Measurements from ENCODE around the gene PRDM4. TPM values are rescaled to one million over a fixed set of nuclear protein-coding genes. Genes with fewer than 3 reads are reported as not detected.
"Not testable (repeated sequence)": the region's sequence is repeated elsewhere in the genome, so short reads cannot be mapped to it uniquely, and the experiment has no call there.

Gene PRDM4
- total RNA-seq, 2 donors from 2014 or later = 20.0 to 24.5 TPM

DNA sequence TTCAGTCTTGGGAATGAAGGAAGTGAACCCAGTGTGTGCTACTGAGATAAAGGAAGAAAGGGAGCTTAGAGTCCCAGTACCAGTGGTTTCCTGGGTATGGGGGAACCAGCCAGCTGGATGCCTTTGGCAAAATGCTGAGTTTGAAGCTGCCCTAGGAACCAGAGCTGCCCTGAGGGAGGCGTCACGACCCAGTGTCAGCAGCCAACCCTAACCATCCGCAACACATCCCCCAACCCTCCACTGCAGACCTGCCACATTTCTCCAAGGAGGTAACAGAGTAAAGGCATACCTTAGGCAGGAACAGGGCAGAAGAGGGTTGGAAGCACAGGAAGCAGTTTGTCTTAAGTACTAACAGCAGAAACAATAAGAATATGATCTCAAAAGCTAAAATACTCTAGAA, 28.6 kb downstream of the PRDM4 start:
- DNase-seq = peak; percentile 64
- WGBS, 2 experiments (ENCODE audit: insufficient coverage in 1 of 2, insufficient read length in 1 of 2) = 89% methylated on average over 3 of the region's 3 CpGs; no CpG with 5 or more reads in 1 of the 2 experiments
- no peaks in the 10 kb centered on the region for H3K27me3 ChIP-seq (ENCODE audit: control insufficient read depth, insufficient read depth, low read length, poor library complexity, severe bottlenecking)
- TF ChIP-seq CTCF (conservative IDR thresholded peaks at IDR 0.05) = no peak
- peaks cover 5% of the 10 kb centered on the region for H3K4me1 Mint-ChIP-seq
- no peak overlapping the region for H3K9ac ChIP-seq (ENCODE audit: extremely low read depth, low read length, poor library complexity, severe bottlenecking)
- no peak overlapping the region for H3K27ac Mint-ChIP-seq
- H3K9me3 Mint-ChIP-seq = peaks cover 1% of the 10 kb centered on the region
- no peak overlapping the region for H3K4me3 Mint-ChIP-seq
- H3K4me1 ChIP-seq (ENCODE audit: control insufficient read depth, insufficient read depth, low read length) = no peaks in the 10 kb centered on the region
- H3K27me3 Mint-ChIP-seq (ENCODE audit: insufficient read depth) = no peaks in the 10 kb centered on the region
- peaks cover 44% of the 10 kb centered on the region for H3K36me3 ChIP-seq (ENCODE audit: control insufficient read depth, insufficient read depth, low read length)
- H3K27ac ChIP-seq (ENCODE audit: low read depth, low read length) = no peak overlapping the region
- H3K4me3 ChIP-seq (ENCODE audit: low read length) = no peak overlapping the region
- H3K36me3 Mint-ChIP-seq (ENCODE audit: low read depth) = peaks cover 31% of the 10 kb centered on the region
- H3K9me3 ChIP-seq (ENCODE audit: control insufficient read depth, low read length) = no peaks in the 10 kb centered on the region

GRCh38 chr12:107731366-107731765, 29.6 kb downstream of the PRDM4 start:
- TF ChIP-seq CTCF (conservative IDR thresholded peaks at IDR 0.05) = no peak
- Mint-ChIP-seq H3K4me3 (no peak overlapping the region), H3K27ac (no peak overlapping the region), H3K27me3 (ENCODE audit: insufficient read depth) (peaks cover 2% of the 10 kb centered on the region), H3K36me3 (ENCODE audit: low read depth) (peaks cover 23% of the 10 kb centered on the region), H3K9me3 (peaks cover 5% of the 10 kb centered on the region), H3K4me1 (peaks cover 5% of the 10 kb centered on the region)
- Histone ChIP-seq H3K9ac (ENCODE audit: extremely low read depth, low read length, poor library complexity, severe bottlenecking) (no peak overlapping the region), H3K36me3 (ENCODE audit: control insufficient read depth, insufficient read depth, low read length) (peaks cover 34% of the 10 kb centered on the region), H3K9me3 (ENCODE audit: control insufficient read depth, low read length) (no peaks in the 10 kb centered on the region), H3K27ac (ENCODE audit: low read depth, low read length) (no peak overlapping the region), H3K4me3 (ENCODE audit: low read length) (no peak overlapping the region), H3K4me1 (ENCODE audit: control insufficient read depth, insufficient read depth, low read length) (no peaks in the 10 kb centered on the region), H3K27me3 (ENCODE audit: control insufficient read depth, insufficient read depth, low read length, poor library complexity, severe bottlenecking) (no peaks in the 10 kb centered on the region)
- no peak for DNase-seq
- WGBS, 2 experiments (ENCODE audit: insufficient coverage in 1 of 2, insufficient read length in 1 of 2) = 93 to 100% methylated on average over 3 to 4 of the region's 4 CpGs

DNA sequence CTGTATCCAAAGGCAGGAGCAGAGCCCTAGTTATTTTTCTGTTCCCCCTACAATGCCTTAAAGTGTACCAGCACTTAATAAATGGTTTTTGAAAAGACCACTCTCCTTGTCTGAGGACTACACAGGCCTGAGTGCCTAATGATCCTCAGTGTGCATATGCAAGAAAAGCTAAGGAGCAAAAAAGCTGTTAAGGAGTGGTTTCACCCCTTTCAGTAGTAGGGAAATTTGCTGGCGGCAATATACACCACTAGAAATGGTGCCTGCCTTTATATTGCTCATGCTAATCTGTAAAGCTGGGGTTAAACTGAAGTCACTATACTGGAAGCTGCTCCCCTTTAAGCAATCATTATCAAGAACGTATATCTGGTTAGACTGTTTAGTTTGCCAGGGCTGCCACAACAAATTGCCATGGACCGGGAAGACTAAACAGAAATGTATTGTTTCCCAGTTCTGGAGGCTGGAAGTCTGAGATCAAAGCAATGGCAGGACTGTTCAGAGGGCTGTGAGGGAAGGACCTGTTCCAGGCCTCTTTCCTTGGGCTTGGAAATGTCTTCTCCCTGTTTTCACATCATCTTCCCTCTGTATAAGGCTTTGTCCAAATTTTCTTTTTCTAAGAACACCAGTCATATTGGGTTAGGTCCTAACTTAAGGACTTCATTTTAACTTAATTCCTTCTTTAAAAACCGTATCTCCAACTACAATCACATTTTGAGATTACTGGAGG, 30.2 kb downstream of the PRDM4 start:
- peaks cover 5% of the 10 kb centered on the region for H3K4me1 Mint-ChIP-seq
- 83 to 94% methylated on average over 3 to 4 of the region's 4 CpGs for WGBS, 2 experiments (ENCODE audit: insufficient coverage in 1 of 2, insufficient read length in 1 of 2)

DNA sequence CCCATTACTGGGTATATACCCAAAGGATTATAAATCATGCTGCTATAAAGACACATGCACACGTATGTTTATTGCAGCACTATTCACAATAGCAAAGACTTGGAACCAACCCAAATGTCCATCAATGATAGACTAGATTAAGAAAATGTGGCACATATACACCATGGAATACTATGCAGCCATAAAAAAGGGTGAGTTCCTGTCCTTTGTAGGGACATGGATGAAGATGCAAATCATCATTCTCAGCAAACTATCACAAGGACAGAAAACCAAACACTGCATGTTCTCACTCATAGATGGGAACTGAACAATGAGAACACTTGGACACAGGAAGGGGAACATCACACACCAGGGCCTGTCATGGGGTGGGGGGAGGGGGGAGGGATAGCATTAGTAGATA, 33.2 kb downstream of the PRDM4 start:
- H3K4me1 ChIP-seq (ENCODE audit: control insufficient read depth, insufficient read depth, low read length); H3K27me3 ChIP-seq (ENCODE audit: control insufficient read depth, insufficient read depth, low read length, poor library complexity, severe bottlenecking); H3K27ac Mint-ChIP-seq; H3K36me3 Mint-ChIP-seq (ENCODE audit: low read depth); DNase-seq; H3K4me1 Mint-ChIP-seq; H3K9ac ChIP-seq (ENCODE audit: extremely low read depth, low read length, poor library complexity, severe bottlenecking); H3K36me3 ChIP-seq (ENCODE audit: control insufficient read depth, insufficient read depth, low read length); H3K9me3 ChIP-seq (ENCODE audit: control insufficient read depth, low read length); H3K4me3 Mint-ChIP-seq; H3K27me3 Mint-ChIP-seq (ENCODE audit: insufficient read depth); H3K4me3 ChIP-seq (ENCODE audit: low read length); H3K27ac ChIP-seq (ENCODE audit: low read depth, low read length): not testable (repeated sequence)
- no CpG with 5 or more reads among the region's 1 CpG for WGBS, 2 experiments (ENCODE audit: insufficient coverage in 1 of 2, insufficient read length in 1 of 2)
- peaks cover 16% of the 10 kb centered on the region for H3K9me3 Mint-ChIP-seq

More for the DNA sequence above, 30.2 kb downstream of the PRDM4 start:
- peaks cover 2% of the 10 kb centered on the region for H3K27me3 Mint-ChIP-seq (ENCODE audit: insufficient read depth)
- Histone ChIP-seq H3K27ac (ENCODE audit: low read depth, low read length) (no peak overlapping the region), H3K36me3 (ENCODE audit: control insufficient read depth, insufficient read depth, low read length) (peaks cover 29% of the 10 kb centered on the region), H3K4me3 (ENCODE audit: low read length) (no peak overlapping the region), H3K9ac (ENCODE audit: extremely low read depth, low read length, poor library complexity, severe bottlenecking) (no peak overlapping the region), H3K9me3 (ENCODE audit: control insufficient read depth, low read length) (no peaks in the 10 kb centered on the region), H3K4me1 (ENCODE audit: control insufficient read depth, insufficient read depth, low read length) (no peaks in the 10 kb centered on the region), H3K27me3 (ENCODE audit: control insufficient read depth, insufficient read depth, low read length, poor library complexity, severe bottlenecking) (no peaks in the 10 kb centered on the region)
- DNase-seq = no peak
- H3K27ac Mint-ChIP-seq = no peak overlapping the region
- TF ChIP-seq CTCF (conservative IDR thresholded peaks at IDR 0.05) = no peak
- peaks cover 5% of the 10 kb centered on the region for H3K9me3 Mint-ChIP-seq
- H3K4me3 Mint-ChIP-seq = no peak overlapping the region
- peaks cover 22% of the 10 kb centered on the region for H3K36me3 Mint-ChIP-seq (ENCODE audit: low read depth)

GRCh38 chr12:107727327-107727726, 33.6 kb downstream of the PRDM4 start:
- H3K9me3 Mint-ChIP-seq = peaks cover 19% of the 10 kb centered on the region
- not testable (repeated sequence) for H3K4me1 Mint-ChIP-seq

More at GRCh38 chr12:107727327-107727726, 33.6 kb downstream of the PRDM4 start:
- not testable (repeated sequence) for H3K4me1 ChIP-seq (ENCODE audit: control insufficient read depth, insufficient read depth, low read length); H3K27me3 ChIP-seq (ENCODE audit: control insufficient read depth, insufficient read depth, low read length, poor library complexity, severe bottlenecking); H3K4me3 ChIP-seq (ENCODE audit: low read length); H3K36me3 ChIP-seq (ENCODE audit: control insufficient read depth, insufficient read depth, low read length); H3K27ac ChIP-seq (ENCODE audit: low read depth, low read length); H3K9ac ChIP-seq (ENCODE audit: extremely low read depth, low read length, poor library complexity, severe bottlenecking); H3K27ac Mint-ChIP-seq; H3K27me3 Mint-ChIP-seq (ENCODE audit: insufficient read depth); H3K4me3 Mint-ChIP-seq; H3K9me3 ChIP-seq (ENCODE audit: control insufficient read depth, low read length); DNase-seq
- WGBS, 2 experiments (ENCODE audit: insufficient coverage in 1 of 2, insufficient read length in 1 of 2) = 89% methylated on average over 1 of the region's 1 CpG; no CpG with 5 or more reads in 1 of the 2 experiments
- H3K36me3 Mint-ChIP-seq (ENCODE audit: low read depth) = peaks cover 10% of the 10 kb centered on the region

Measured in endodermal cell (in vitro differentiated cells).